COR-L47 (cell line): ENCODE data around the gene GMDS.
A peak's percentile ranks its signal among the peaks of the same experiment; 100 is the strongest.

Source experiments
- DNase-seq: peaks from one replicate; lab custom pipeline; 2025; lab: John Stamatoyannopoulos, UW

The GMDS gene

GRCh38 chr6:2205396-2205795, 40.0 kb downstream of the GMDS start:
- no peak for DNase-seq

DNA sequence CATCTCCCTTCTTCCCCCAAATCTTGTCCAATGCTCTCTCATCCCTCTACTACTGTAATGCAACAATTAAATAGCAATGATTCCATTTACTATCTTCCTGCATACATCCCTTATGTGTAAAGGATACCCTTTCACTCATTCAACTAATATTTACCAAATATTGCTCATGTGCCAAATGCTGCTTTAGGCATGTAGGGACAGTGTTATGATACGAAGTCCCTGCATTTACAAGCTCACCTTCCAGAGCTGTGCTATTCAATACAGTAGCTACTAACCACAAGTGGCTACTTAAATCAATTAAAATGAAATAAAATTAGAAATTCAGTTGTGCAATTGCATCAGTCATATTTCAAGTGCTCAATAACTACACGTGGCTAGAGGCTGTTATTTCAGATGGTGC, 41.1 kb downstream of the GMDS start:
- no peak for DNase-seq

DNA sequence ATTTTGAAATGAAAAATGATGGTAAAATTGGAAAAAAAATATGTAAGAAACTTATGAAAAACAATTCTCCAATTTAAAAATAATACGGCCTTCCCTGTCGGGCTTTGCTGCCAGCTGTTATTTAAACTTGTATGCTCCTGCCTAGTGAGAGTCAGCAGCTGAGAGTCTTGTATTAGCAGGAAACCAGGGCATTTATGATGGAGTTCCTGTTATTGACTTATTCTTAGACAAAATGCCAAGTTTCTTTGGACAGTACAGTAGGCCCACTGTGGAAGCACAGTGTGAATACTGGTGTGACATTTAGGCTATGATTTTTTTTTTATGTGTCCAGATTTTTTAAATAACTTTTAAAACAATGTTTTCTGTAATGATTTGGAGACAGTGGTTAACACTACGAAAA, 42.1 kb downstream of the GMDS start:
- DNase-seq = no peak

DNA sequence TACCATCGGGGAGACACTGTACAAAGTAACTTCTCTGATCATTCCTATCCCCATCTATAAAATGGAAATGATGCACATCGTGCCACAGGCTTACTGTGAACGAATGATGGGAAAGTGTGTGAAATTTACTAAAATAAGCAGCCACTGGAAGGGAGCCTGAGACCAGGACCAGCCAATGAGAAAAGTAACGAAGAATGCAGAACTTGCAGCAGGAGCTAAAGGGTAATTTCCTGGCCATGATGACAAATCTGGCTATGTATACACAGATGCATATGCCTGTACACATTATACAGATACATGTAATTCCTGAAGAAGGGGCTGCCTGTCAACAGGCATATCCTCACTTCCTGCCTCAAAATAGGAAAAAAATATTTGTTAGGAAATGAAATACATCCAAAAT, 47.4 kb downstream of the GMDS start:
- no peak for DNase-seq

- no peak for DNase-seq
Measured at GRCh38 chr6:2197177-2197671, 48.2 kb downstream of the GMDS start.

GRCh38 chr6:2196079-2196679, 49.2 kb downstream of the GMDS start:
- peak; percentile 75 for DNase-seq

GRCh38 chr6:2194643-2195042, 50.8 kb downstream of the GMDS start:
- no peak for DNase-seq

DNA sequence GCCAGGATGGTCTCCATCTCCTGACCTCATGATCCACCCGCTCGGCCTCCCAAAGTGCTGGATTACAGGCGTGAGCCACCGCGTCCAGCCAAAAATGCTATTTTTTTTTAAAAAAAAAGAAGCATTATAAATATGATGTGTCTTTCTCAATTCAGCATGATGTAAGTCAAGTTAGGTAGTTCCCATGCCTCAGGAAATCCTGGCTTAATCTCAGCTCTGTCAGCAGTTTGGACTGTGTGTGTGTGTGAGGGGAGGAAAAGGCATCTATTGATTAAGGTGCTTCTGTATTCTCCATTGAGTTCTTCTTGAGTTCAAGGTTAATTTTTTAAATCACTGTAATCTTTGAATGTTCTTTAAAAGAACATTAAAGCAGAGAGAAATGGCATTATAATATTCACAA, 51.5 kb downstream of the GMDS start:
- DNase-seq = no peak

GRCh38 chr6:2192976-2193375, 52.4 kb downstream of the GMDS start:
- DNase-seq = no peak

- no peak for DNase-seq
Measured at GRCh38 chr6:2191390-2191740, 54.0 kb downstream of the GMDS start.

- DNase-seq = no peak
Measured at GRCh38 chr6:2190661-2191389, 54.6 kb downstream of the GMDS start.

DNA sequence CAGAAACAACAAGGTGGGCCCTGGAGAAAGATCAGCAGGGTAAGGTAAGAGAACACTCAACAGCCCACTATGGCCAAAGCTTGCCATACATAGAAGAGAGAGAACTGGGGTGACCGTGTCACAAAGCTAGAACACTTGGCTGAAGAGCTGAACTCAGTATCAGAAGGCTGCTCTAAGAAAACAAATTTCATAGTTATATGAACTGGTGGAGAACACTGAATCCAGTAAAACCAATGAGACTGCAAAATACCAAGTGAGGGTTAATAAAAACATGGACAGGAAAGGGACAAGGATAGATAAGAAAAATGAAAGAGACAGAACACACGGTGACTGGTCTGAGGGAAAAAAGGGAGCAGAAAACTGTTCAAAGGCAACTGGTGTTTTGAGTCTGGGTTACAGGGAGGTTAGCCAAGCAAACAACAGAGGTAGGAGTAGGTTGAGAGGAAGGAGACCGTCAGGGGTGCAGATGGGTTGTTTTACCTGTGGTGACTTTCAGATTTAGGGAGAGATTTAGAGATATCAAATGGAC, 56.5 kb downstream of the GMDS start:
- DNase-seq = no peak

DNA sequence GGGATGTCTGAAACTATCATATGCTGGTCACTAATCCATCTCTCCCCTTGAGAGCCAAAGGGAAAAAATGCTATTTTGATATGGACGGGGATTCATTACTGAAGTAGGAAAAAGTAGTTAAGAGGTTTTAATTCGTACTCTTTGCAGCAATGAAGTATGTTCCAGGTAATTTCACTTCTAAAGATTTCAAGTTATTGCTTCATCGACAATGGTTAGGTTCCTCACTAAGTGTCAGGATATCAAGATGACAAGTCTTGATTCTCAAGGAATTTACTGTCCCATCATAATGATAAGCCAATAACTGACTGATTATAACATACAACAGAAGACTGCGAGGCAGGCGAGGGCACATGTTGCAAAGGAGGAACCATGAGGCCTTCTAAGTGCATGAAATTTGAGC, 57.0 kb downstream of the GMDS start:
- DNase-seq = no peak

DNA sequence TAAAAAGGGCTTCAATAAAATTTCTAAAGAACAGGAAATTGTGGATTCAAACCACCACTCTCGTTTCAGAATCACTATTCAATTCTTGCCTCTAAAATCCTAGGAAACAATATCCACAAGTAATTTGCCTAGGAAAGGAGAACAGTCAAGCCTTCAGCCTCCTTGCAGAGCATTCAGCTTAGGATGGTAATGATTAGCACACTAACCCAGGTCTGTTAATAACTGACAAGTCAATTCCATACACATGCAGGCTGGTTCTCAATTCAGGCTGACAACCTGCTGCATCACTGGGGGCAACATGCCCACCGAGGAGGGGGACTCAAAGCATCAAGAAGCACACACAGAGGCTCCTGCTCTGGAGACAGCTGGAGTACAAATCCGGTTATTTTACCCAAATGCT, 57.6 kb downstream of the GMDS start:
- DNase-seq = no peak

DNA sequence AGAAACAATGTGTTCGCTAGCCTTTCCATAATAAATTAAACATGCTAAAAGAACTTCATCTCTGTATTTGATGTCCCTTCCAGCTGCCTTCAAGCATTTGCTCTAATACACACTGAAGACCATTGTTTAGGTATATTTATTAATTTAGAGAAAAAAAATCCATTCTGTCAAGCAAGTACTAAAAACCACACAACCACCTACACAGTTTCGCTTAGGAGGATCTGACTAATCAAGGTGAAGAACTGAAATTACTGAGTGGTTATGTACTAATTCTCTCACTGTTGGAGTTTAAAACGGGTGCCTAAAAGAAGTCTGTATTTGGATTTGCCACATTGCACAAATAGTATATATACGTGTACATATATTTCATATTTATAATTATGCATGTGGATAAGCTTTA, 58.9 kb downstream of the GMDS start:
- no peak for DNase-seq

DNA sequence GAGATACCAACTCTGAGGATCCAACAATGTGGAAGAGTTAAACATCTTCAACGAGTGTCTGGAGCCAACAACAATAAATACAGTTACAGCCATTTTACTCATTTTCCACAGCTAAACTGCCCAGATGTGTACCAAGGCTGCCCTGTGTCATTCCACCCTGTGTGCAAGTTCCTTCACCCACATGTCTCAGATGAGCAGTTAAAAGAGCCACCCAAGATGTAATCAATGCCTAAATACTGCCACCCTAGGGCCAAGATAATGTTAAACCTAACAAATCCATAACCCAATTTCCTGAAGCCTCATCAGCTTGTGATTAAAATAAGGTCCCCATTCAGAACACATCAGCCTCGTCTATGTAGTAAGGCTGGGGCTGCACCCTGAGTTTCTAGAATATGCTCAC, 59.9 kb downstream of the GMDS start:
- DNase-seq = no peak

DNA sequence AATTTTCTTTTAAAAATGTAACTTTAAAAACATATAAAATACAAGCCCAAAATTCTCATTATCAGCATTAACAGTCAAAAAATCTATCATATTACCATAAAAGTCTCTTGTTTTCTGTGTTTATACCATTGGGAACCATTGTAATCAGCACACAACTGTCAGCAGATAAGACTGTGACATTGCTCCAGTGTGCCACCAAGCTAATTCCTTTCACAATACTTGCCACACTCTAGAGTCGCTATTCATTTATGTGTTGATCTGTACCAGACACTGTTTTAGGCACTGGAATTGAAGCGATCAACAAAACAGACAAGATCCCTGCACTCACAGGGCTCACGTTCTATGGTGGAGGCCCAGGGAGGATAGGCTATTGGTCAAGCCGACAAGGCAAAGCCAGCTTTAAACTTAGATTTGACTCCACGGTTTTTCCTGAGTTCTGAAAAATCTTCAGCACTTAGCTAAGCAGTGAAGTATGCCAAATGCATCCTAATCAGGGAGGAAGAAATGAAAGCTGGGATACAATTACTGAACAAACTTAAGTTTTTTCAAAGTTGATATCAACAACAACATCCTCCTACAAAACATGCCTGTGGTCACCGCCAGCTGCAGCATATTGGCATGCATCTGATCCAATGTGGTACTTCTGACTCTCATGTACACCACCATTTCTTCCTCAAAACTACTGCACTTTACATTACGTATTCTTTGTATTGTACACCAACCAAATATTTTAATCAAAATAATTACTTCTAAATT, 60.5 kb downstream of the GMDS start:
- no peak for DNase-seq

DNA sequence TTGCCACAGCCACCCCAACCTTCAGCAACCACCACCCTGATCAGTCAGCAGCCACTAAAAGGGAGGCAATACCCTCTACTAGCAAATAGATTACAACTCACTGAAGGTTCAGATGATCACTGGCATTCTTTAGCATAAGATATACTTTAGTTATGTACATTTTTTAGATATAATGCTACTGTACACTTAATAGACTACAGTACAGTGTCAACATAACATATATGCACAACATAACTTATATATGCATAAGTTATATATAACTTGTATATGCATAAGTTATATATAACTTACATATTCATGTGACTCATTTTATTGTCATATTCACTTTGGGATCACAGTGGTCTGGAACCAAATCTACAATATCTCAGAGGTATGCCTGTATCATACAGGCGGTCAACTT, 61.7 kb downstream of the GMDS start:
- no peak for DNase-seq

- no peak for DNase-seq
Measured at GRCh38 chr6:2183246-2183645, 62.2 kb downstream of the GMDS start.

GRCh38 chr6:2182251-2182650, 63.2 kb downstream of the GMDS start:
- no peak for DNase-seq

GRCh38 chr6:2181567-2181966, 63.8 kb downstream of the GMDS start:
- DNase-seq = no peak

- DNase-seq = no peak
Measured at GRCh38 chr6:2179950-2180349, 65.5 kb downstream of the GMDS start.

DNA sequence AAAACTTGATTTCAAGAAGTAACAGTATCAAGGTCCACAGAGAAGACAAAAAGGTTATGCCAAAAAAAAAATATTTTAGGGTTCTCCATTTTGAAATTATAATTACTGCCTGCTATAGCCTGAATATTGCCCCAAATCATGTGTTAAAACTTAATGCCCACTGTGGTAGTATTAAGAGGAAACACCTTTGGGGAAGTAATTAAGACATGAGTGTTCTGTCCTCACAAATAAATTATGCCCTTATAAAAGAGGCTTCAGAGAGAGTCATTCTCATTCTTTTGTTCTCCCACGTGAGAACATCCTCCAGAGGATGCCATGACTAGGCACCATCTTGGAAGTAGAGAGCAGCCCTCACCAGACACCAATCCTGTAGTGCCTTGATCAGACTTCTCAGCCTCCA, 66.2 kb downstream of the GMDS start:
- DNase-seq = no peak
